Hepatocyte (in vitro differentiated cells): ENCODE measurements around the gene TYW3. TPM values are rescaled to one million over a fixed set of nuclear protein-coding genes. Genes with fewer than 3 reads are reported as not detected.

Source experiments
- DNase-seq: peaks from one replicate; pipeline ENCODE4 v3.0.0-alpha.2; 2016; ENCODE audit warnings: low spot score
- H2AFZ ChIP-seq: fragments of 200-600 bp; sonication (generic); 2 replicates; pipeline ENCODE4 v1.6.0; 2016; ENCODE audit warnings: antibody characterized with exemption, mild to moderate bottlenecking
- H3K27ac ChIP-seq: fragments of 200-600 bp; sonication (generic); 2 replicates; pipeline ENCODE4 v1.5.1; 2016; ENCODE audit warnings: mild to moderate bottlenecking
- H3K27me3 ChIP-seq: fragments of 200-600 bp; sonication (generic); 2 replicates; pipeline ENCODE4 v1.6.1; 2016
- H3K36me3 ChIP-seq: fragments of 200-600 bp; sonication (generic); replicated peaks from 2 replicates; pipeline ENCODE4 v1.5.1; 2016; ENCODE audit warnings: low read depth; ENCODE audit not compliant: insufficient read depth
- H3K4me1 ChIP-seq: fragments of 200-600 bp; sonication (generic); 2 replicates; pipeline ENCODE4 v1.5.1; 2016; ENCODE audit warnings: mild to moderate bottlenecking, moderate library complexity; ENCODE audit not compliant: insufficient read depth
- H3K4me2 ChIP-seq: fragments of 200-600 bp; sonication (generic); 2 replicates; pipeline ENCODE4 v1.6.0; 2016
- H3K4me3 ChIP-seq: fragments of 200-600 bp; sonication (generic); 2 replicates; pipeline ENCODE4 v1.5.1; 2016; ENCODE audit warnings: mild to moderate bottlenecking
- H3K79me2 ChIP-seq: fragments of 200-600 bp; sonication (generic); 2 replicates; pipeline ENCODE4 v1.6.0; 2017; ENCODE audit warnings: mild to moderate bottlenecking
- H3K9me2 ChIP-seq: fragments of 200-600 bp; sonication (generic); replicated peaks from 2 replicates; pipeline ENCODE4 v1.6.0; 2017; ENCODE audit warnings: mild to moderate bottlenecking; ENCODE audit not compliant: insufficient read depth
- H3K9me3 ChIP-seq: fragments of 200-600 bp; sonication (generic); 2 replicates; pipeline ENCODE4 v1.5.1; 2016; ENCODE audit warnings: low read depth, mild to moderate bottlenecking
- H4K20me1 ChIP-seq: fragments of 200-600 bp; sonication (generic); 2 replicates; pipeline ENCODE4 v1.6.0; 2016; ENCODE audit warnings: mild to moderate bottlenecking; ENCODE audit not compliant: insufficient read depth, poor library complexity, severe bottlenecking
- CTCF ChIP-seq: fragments of 200-600 bp; sonication (generic); IDR thresholded peaks from 2 replicates; pipeline ENCODE4 v1.5.1; 2016; ENCODE audit warnings: antibody characterized with exemption, mild to moderate bottlenecking; ENCODE audit not compliant: poor library complexity
- EZH2 ChIP-seq: fragments of 200-600 bp; sonication (generic); IDR thresholded peaks from 2 replicates; pipeline ENCODE4 v1.6.1; 2016; ENCODE audit warnings: antibody characterized with exemption, mild to moderate bottlenecking, borderline replicate concordance
- EZH2phosphoT487 ChIP-seq: fragments of 200-600 bp; sonication (generic); IDR thresholded peaks from one replicate; pipeline ENCODE4 v1.6.1; 2018; ENCODE audit warnings: antibody characterized with exemption, mild to moderate bottlenecking, low read depth, moderate library complexity; ENCODE audit not compliant: unreplicated experiment, severe bottlenecking
- WGBS: methylation state at CpG from one replicate; pipeline ENCODE4 v1.1.6; 2016; ENCODE audit warnings: low lambda C conversion rate; ENCODE audit errors: missing lambda C conversion rate; 5-methylcytosine and 5-hydroxymethylcytosine counted together
- polyA plus RNA-seq: library from polyadenylated mRNA; unstranded; fragments of >200 nt; fragmentation: Nextera tagmentation; extraction: Ambion mirVana; gene quantifications from 2 replicates; pipeline ENCODE4 v1.2.1, GENCODE V29; 2016
- total RNA-seq: library from RNA; depleted of rRNA; stranded (reverse); fragments of >200 nt; gene quantifications from 2 replicates; pipeline ENCODE4 v1.2.3, GENCODE V29; 2014

TYW3 gene
- total and polyA plus RNA-seq, 2 experiments from 2014 or later: 0.33 to 0.42 TPM

DNA sequence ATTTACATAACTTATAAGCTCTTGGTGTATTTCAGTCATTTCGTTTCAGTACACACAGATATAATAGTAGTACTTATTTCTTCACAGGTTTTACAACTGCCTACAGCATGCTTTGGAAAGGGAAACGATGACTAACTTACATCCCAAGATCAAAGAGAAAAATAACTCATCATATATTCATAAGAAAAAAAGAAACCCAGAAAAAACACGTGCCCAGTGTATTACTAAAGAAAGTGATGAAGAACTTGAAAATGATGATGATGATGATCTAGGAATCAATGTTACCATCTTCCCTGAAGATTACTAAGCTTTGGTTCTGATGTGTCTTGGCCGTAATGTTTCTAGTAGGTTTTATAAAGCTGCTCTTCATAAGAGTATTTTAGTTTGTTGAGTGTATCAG is 30.9 kb downstream of the TYW3 start:
- H4K20me1 ChIP-seq: no peaks in the 10 kb centered on the region
- H3K4me1 ChIP-seq: no peaks in the 10 kb centered on the region
- 80% methylated on average over 4 of the region's 4 CpGs for WGBS
- no peak overlapping the region for H3K4me2 ChIP-seq
- H3K36me3 ChIP-seq: no peaks in the 10 kb centered on the region
- H3K4me3 ChIP-seq: no peak overlapping the region
- H3K9me2 ChIP-seq: no peaks in the 10 kb centered on the region
- H3K27ac ChIP-seq: no peak overlapping the region
- H2AFZ ChIP-seq: no peak overlapping the region
- H3K79me2 ChIP-seq: no peaks in the 10 kb centered on the region
- TF ChIP-seq CTCF (no peak), EZH2phosphoT487 (no peak), EZH2 (no peak)
- H3K27me3 ChIP-seq: no peaks in the 10 kb centered on the region
- no peaks in the 10 kb centered on the region for H3K9me3 ChIP-seq
- no peak for DNase-seq

GRCh38 chr1:74766579-74766978 is 33.6 kb downstream of the TYW3 start:
- Histone ChIP-seq H3K27ac (no peak overlapping the region), H3K4me3 (no peak overlapping the region), H2AFZ (no peak overlapping the region), H3K9me3 (no peaks in the 10 kb centered on the region), H3K9me2 (no peaks in the 10 kb centered on the region), H3K27me3 (peaks cover 6% of the 10 kb centered on the region), H3K4me1 (no peaks in the 10 kb centered on the region), H3K36me3 (no peaks in the 10 kb centered on the region), H3K4me2 (no peak overlapping the region), H3K79me2 (no peaks in the 10 kb centered on the region), H4K20me1 (no peaks in the 10 kb centered on the region)
- TF ChIP-seq CTCF: no peak
- no peak for TF ChIP-seq EZH2phosphoT487
- WGBS: 80% methylated on average over 2 of the region's 2 CpGs
- DNase-seq: no peak

DNA sequence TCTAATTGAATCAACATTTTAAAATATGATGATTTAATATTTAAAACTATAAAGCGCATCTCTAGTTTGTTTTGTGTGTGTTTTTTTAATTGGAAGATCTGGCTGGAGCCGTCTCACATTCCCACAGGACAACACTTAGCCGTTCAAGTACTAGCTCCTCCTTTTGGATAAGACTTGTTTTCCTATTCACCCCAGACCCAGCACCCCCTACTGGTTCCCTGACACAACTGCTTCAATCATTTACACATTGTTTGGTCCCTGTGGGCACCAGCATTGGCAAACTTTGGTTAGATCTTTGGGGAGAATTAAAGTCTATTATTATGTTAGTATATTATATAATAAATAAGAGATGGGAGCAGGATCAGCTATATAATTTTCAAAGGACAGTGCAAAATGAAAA is 34.5 kb downstream of the TYW3 start:
- H2AFZ ChIP-seq: no peak overlapping the region
- WGBS: 76% methylated on average over 3 of the region's 3 CpGs
- no peaks in the 10 kb centered on the region for H3K9me2 ChIP-seq
- H3K36me3 ChIP-seq: no peaks in the 10 kb centered on the region
- no peak overlapping the region for H3K4me2 ChIP-seq
- no peaks in the 10 kb centered on the region for H3K4me1 ChIP-seq
- H3K9me3 ChIP-seq: no peaks in the 10 kb centered on the region
- no peak overlapping the region for H3K4me3 ChIP-seq
- H4K20me1 ChIP-seq: no peaks in the 10 kb centered on the region
- DNase-seq: no peak
- H3K27ac ChIP-seq: no peak overlapping the region
- H3K79me2 ChIP-seq: no peaks in the 10 kb centered on the region
- peaks cover 6% of the 10 kb centered on the region for H3K27me3 ChIP-seq
- TF ChIP-seq CTCF (no peak), EZH2phosphoT487 (no peak), EZH2 (no peak)

- peak; percentile 71 for DNase-seq
- TF ChIP-seq EZH2: no peak
- TF ChIP-seq CTCF: peak; percentile 93
- 36% methylated on average over 7 of the region's 7 CpGs for WGBS
These were observed 39.1 kb downstream of the TYW3 start for GRCh38 chr1:74771913-74772515.

More at GRCh38 chr1:74771913-74772515, 39.1 kb downstream of the TYW3 start:
- H3K9me3 ChIP-seq: no peaks in the 10 kb centered on the region
- no peaks in the 10 kb centered on the region for H4K20me1 ChIP-seq
- no peaks in the 10 kb centered on the region for H3K79me2 ChIP-seq
- no peaks in the 10 kb centered on the region for H3K9me2 ChIP-seq
- H2AFZ ChIP-seq: no peak overlapping the region
- H3K36me3 ChIP-seq: no peaks in the 10 kb centered on the region
- no peak overlapping the region for H3K27ac ChIP-seq
- H3K4me2 ChIP-seq: peak overlapping the region; percentile 32
- H3K4me1 ChIP-seq: no peaks in the 10 kb centered on the region
- peaks cover 6% of the 10 kb centered on the region for H3K27me3 ChIP-seq
- H3K4me3 ChIP-seq: no peak overlapping the region
